Measurements from ENCODE around the gene PYROXD2.

PYROXD2 gene

GRCh38 chr10:98433881-98434732 is 19.1 kb upstream of the PYROXD2 start:
- no peak for DNase-seq

GRCh38 chr10:98433371-98433770 is 18.4 kb upstream of the PYROXD2 start:
- no peak for DNase-seq

DNA sequence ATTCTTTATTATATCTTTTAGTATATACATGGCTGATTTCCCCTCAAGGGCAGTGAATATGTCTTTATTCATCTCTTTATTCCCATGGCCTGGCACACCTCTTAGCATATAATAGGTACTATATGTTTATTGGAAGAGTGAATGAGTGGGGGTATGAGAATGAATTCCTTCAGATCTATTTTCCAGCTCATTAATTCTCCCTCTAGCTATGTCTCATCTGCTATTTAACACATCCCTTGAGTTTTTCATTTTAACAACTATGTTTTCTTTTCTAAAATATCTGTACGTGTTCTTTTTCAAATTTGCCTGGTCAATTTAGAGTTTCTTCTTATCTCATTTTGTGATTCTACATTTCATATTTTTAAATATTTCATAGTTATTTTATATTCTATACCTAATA is 17.3 kb upstream of the PYROXD2 start:
- no peak for DNase-seq

GRCh38 chr10:98431016-98431415 is 16.0 kb upstream of the PYROXD2 start:
- no peak for DNase-seq

DNA sequence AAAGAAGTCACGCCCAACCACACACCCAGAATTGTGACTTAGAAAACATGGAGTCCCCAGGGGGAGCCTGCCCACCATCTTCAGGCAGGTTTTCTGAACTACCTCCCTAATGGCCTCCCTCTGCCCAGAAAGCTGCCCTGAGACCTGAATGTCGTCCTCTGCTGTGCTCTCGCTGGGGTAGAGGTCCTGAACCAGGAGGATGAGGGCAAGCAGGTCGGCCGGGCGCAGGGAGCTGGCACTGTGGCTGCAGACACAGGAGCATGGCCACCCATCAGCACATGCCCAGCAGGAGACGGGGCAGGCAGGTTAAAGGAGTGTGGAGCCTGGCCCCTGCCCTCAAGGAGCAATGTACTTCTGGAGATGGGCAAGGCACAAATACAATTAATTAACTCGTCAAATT is 15.4 kb upstream of the PYROXD2 start:
- DNase-seq: no peak

DNA sequence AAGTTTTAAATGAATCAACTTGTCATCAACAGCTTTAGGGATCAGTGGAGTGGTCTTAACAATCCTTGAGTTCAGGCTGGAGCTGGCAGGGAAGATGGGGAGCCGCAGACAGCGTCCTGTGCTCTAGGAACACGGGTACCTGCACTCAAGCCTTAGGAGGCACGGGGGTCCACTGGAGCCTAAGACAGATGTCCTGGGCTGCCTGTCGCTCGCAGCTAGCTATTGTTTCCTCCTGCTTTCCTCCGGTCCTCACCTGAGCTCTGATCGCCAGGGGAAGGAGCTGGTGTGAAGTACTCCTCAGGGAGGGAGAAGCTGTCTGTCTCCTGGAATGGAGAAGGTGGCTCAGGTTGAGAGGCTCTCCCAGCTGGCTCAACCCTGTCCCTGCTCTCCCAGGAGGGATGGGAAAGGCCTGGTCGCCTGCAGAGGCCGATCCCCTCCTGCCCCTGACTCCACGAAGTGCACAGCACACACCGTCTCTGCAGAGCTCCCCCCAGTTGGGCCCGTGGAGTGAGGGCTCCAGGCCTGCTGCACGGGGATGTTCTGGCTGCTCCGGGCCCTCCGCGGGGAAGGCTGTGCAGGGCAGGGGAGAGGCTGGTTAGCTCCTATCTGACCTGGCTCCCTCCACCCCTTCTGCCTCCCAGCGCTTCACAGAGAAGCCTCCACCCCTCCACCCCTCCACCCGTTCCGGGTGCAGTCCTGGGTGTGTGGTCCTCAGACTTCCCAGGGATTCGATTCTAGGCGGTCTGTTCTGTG is 14.5 kb upstream of the PYROXD2 start:
- no peak for DNase-seq

GRCh38 chr10:98427011-98427515 is 12.1 kb upstream of the PYROXD2 start:
- no peak for DNase-seq

GRCh38 chr10:98425511-98426352 is 10.8 kb upstream of the PYROXD2 start:
- no peak for DNase-seq

DNA sequence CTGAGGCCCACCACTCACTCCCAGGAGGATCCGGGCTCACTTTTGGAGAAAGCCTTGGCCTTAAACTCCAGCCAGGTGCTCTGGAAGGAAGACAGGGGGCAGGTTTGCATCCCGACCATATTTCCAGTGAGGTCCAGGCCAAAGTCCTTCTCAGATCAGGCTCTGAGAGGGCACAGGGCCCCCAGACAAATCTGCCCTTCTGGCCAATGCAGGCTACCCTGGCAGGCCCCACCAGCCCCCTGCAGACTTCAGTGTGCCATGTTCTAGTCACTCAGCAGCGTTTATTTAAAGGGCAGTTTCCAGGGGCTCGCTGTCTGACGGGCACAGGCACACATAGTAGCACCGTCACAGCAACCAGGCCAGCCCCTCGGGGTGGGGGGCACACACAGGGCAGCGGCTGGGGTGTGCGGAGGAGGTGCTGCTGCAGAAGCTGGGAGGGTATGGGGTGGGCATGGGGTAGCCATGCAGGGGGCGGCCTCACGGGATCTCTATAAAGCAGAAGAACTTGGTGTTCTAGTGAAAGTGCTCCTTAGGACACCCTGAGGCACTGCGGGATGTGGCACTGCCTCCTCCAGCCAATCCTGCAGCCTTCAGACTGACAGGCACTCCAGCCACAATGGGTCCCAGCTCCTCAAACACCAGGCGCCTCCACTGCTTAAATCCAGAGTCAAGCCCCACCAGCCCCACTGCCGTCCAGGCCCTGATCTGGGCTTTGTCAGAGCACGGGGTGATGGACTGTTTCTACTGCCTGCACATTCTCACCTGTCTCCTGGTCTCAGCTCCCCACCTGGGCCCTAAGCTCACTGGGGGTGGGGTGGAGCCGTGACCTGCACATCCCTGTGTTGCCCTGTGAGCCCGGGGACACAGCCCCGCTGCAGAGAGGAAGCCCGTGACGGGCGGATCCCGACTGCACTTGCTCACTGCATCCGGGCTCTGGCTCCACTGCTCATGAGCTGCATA is 9.6 kb upstream of the PYROXD2 start:
- no peak for DNase-seq

DNA sequence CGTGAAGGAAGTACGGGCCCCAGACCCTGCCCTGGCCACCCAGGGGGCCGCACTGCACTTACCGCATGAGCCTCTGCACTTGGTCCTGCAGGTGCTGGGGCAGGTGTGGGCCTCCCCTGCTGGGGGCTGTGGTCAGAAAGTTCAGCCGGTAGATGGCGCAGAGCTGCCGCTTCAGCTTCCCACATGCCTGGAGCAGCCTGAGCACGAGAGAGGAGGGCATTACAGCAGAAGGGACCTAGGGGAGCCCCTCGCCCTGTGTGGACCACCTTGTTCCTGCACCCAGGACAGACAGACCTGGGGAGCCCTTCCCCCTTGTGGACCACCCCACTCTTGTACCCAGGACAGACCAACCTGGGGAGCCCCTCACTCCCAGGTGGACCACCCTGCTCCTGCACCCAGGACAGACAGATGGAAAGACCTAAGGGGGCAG is 8.7 kb upstream of the PYROXD2 start:
- DNase-seq: no peak

DNA sequence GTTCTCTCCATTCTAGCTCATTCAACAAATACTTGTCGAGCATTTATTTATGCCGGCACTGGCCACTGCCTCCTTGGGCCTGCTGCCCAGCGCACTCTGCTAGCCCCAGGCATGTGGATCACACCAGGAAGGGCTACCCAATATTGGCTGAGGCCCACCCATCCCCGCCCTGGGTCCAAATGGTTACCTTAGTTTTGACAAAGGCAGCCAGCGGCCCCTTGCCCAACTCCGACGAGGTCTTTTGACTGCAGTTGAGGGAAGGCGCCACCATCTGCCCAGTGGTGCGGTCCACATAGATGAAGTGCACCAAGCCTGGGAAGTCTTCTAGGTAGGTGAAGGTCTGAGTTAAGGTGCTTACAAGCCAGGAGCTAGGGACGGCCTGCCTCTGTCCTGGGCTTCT is 7.2 kb upstream of the PYROXD2 start:
- DNase-seq: no peak

GRCh38 chr10:98420786-98421185 is 5.8 kb upstream of the PYROXD2 start:
- no peak for DNase-seq

- DNase-seq: no peak
Observed at GRCh38 chr10:98419469-98420261, 4.7 kb upstream of the PYROXD2 start.

DNA sequence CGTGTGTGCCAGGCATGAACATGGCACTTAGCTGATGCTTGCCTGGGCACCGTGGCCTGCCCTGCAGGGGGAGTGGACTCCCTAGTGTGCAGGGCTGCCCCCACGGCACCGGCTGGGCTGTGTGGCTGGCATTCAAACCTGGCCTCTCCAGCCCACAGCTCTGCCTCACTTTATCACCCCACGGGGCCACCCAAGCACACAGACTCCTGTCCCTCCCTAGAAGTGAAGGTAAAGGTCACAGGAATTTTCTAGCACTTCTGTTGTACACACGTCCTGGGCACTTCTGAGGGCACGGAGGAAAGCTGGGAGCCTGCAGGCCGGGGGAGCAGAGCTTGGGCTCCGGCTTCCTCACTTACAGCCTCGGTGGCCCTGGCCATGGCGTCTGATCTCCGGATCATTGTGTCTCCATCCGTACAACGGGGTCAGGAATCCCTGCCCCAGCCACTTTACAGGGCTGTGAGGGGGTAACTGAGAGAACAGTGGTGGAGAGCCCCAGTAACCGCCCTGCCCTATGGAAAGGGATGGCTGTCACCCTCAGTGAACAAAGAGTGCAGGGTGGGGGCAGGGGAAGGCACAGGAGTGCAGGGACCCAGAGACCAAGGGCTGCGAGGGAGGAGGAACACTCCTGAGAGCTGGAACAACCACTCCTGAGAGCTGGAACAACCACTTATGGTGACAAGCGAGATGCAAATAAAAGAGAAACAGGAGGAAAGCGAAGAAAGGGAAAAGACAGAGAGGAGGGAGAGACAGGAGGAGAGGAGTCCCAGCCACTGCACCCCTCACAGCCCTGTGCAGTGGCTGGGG is 3.9 kb upstream of the PYROXD2 start:
- no peak for DNase-seq

DNA sequence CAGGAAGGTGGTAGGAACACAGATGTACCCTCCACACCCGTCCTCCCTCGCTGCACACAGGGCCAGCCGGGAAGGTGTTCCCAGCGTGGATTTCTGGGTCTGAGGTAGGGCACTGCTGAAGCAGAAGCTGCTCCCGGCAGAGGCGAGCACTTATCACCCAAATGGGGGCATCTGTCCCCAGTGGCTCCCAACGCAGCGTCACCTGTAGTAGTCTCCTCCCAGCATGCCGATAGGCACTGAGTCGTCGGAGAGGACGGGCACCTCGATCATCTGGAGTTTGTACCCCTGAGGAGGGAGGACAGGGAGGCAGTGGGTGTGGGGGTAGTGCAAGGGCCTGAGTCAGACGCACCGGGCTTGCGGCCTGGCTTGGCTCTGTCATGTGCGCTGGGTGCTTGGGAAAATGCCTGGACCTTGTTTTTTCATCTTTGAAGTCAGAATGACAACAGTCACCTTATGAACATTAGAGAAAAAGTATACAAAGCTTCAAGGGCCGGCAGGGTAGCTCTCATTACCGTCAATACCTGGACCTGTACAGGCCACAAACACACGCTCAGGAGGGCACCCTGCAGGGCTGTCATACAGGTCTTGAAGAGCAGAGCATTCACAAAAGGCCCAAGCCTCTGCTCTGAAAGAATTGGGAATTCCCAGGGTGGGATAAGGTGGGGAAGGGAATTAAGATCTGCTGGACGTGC is 3.1 kb upstream of the PYROXD2 start:
- DNase-seq: no peak

DNA sequence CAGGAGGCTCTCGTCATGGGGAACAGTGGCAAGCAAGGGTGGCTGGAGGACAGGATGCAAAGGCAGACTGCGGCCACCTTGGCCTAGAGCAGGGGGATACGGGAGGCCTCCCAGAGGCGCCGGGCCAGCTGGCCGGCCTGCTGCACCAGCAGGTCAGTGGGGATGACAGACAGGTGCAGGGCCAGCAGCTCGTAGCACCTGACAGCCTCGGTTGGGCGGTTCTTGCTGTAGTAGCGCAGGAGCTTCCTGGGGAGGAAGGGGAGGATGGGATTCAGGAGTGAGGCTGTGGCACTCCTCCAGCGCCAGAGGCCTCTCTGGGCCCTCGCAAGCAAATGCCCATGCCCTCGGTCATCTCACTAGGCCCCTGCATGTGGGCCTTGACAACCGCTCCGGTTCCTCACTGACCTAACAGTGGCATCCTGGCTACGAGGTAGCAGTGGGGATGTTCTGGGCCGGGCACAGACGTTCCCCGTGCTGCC is 2.5 kb upstream of the PYROXD2 start:
- DNase-seq: no peak

- DNase-seq: no peak
Observed at GRCh38 chr10:98416606-98417388, 1.8 kb upstream of the PYROXD2 start.

DNA sequence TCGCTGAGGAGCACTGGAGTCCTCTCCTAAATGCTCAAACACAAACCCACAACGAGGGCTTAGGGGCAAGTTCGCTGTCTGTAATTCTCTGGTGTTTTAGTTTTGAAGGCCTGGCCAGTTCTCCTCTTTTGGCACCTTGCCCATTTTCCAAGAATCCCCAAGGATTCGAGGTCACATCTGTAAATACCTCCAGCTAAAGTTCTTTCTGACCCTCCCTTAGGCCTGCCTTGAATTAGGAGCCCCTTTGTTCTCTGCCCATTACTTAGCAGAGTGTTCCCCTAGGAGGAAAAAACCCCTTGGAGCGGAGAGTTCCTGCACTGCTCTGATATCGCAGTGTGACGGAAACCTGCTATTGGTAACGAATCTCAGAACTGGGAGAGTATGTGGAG is 743 bp upstream of the PYROXD2 start:
- DNase-seq: no peak

DNA sequence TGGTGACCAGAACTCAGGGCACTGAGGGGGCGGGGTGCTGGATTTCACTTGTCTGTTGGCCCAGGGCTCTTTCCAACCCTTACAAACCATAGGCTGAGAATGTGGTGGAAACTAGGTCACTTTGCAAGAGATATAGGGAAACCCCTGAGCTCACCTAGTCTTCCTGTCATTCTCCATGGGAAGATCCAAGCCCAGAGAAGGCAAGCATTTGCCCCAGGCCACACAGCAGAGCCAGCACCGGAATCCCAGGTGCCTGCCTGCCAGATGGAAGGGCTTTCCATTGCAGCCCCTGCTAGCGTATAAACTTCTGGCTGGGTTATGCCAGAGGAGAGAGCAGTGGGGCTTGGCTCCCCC is 427 bp downstream of the PYROXD2 start:
- no peak for DNase-seq
